ENCODE results near the gene CRTC2. TPM values are rescaled to one million over a fixed set of nuclear protein-coding genes. Genes with fewer than 3 reads are reported as not detected.

The CRTC2 gene
- total RNA-seq, 4 donors from 2014 or later: 12.5 to 20.4 (median 17.6) TPM

GRCh38 chr1:153940756-153941155, 17.7 kb downstream of the CRTC2 start:
- Histone ChIP-seq H3K9me3 (no peaks in the 10 kb centered on the region), H3K36me3 (peaks cover 33 to 84% (median 73%) of the 10 kb centered on the region in 4 donors), H3K4me1 (peaks cover 19 to 26% (median 21%) of the 10 kb centered on the region in 4 donors), H3K27me3 (no peaks in the 10 kb centered on the region), H3K4me3 (no peak overlapping the region), H3K27ac (replicated peaks in 1 of 4) (no peak overlapping the region)
- TF ChIP-seq POLR2AphosphoS5 (IDR thresholded peaks at IDR 0.05) (no peak), CTCF (IDR thresholded peaks at IDR 0.05) (no peak), EP300 (IDR thresholded peaks at IDR 0.05) (no peak), POLR2A (IDR thresholded peaks at IDR 0.05; ENCODE audit: low read depth) (no peak)
- 84% methylated on average over 7 of the region's 8 CpGs for WGBS
- no peak for DNase-seq (ENCODE audit: extremely low spot score)
- intact Hi-C loops (cut with DNase I): loop anchor here (10.0 kb wide), 1 partner anchor 116 kb away; no protein-coding TSS in a partner anchor

GRCh38 chr1:153939476-153939875, 18.9 kb downstream of the CRTC2 start:
- Histone ChIP-seq H3K4me1 (peaks cover 6 to 14% (median 11%) of the 10 kb centered on the region in 4 donors), H3K27ac (replicated peaks in 1 of 4) (no peak overlapping the region), H3K4me3 (no peak overlapping the region), H3K27me3 (no peaks in the 10 kb centered on the region), H3K36me3 (peaks cover 44 to 97% (median 86%) of the 10 kb centered on the region in 4 donors), H3K9me3 (no peaks in the 10 kb centered on the region)
- TF ChIP-seq POLR2A (IDR thresholded peaks at IDR 0.05; ENCODE audit: low read depth): no peak
- no peak for TF ChIP-seq CTCF (IDR thresholded peaks at IDR 0.05)
- TF ChIP-seq EP300 (IDR thresholded peaks at IDR 0.05): no peak
- no peak for TF ChIP-seq POLR2AphosphoS5 (IDR thresholded peaks at IDR 0.05)
- intact Hi-C loops (cut with DNase I): no loop called here
- 83% methylated on average over 4 of the region's 12 CpGs for WGBS
- no peak for DNase-seq (ENCODE audit: extremely low spot score)

- intact Hi-C loops (cut with DNase I): no loop called here
- H3K27me3 ChIP-seq: no peaks in the 10 kb centered on the region
- WGBS: 79% methylated on average over 3 of the region's 3 CpGs
- TF ChIP-seq POLR2A (IDR thresholded peaks at IDR 0.05; ENCODE audit: low read depth): no peak
- no peak for TF ChIP-seq CTCF (IDR thresholded peaks at IDR 0.05)
- TF ChIP-seq POLR2AphosphoS5 (IDR thresholded peaks at IDR 0.05): no peak
- no peak for TF ChIP-seq EP300 (IDR thresholded peaks at IDR 0.05)
- peaks cover 2 to 9% (median 6%) of the 10 kb centered on the region in 4 donors for H3K4me1 ChIP-seq
- peaks cover 47 to 100% (median 90%) of the 10 kb centered on the region in 4 donors for H3K36me3 ChIP-seq
- no peak overlapping the region for H3K27ac ChIP-seq (replicated peaks in 1 of 4)
- H3K4me3 ChIP-seq: no peak overlapping the region
- DNase-seq (ENCODE audit: extremely low spot score): no peak
- H3K9me3 ChIP-seq: no peaks in the 10 kb centered on the region
These were observed 19.4 kb downstream of the CRTC2 start for GRCh38 chr1:153938996-153939395.

- no peak for DNase-seq (ENCODE audit: extremely low spot score)
- no peaks in the 10 kb centered on the region for H3K4me1 ChIP-seq
- 99% methylated on average over 10 of the region's 10 CpGs for WGBS
- intact Hi-C loops (cut with DNase I): no loop called here
- H3K27me3 ChIP-seq: no peaks in the 10 kb centered on the region
- no peaks in the 10 kb centered on the region for H3K9me3 ChIP-seq
- no peak overlapping the region for H3K27ac ChIP-seq (replicated peaks in 1 of 4)
- TF ChIP-seq POLR2A (IDR thresholded peaks at IDR 0.05; ENCODE audit: low read depth) (no peak), POLR2AphosphoS5 (IDR thresholded peaks at IDR 0.05) (no peak), EP300 (IDR thresholded peaks at IDR 0.05) (no peak), CTCF (IDR thresholded peaks at IDR 0.05) (no peak)
- peaks cover 63 to 100% (median 96%) of the 10 kb centered on the region in 4 donors for H3K36me3 ChIP-seq
- H3K4me3 ChIP-seq: no peak overlapping the region
These were observed 21.1 kb downstream of the CRTC2 start for GRCh38 chr1:153937331-153937730.

All from esophagus muscularis mucosa (tissue), 4 donors.